Heart right ventricle (tissue), 16 donors: ENCODE measurements around the gene PRAMEF11. TPM values are rescaled to one million over a fixed set of nuclear protein-coding genes. Genes with fewer than 3 reads are reported as not detected.

Experiments used
- ATAC-seq, 8 donors: fragments of 200-7000 bp; cut with Tn5 transposase; one replicate each; pipeline ENCODE4 v1.9.1; 2020; ENCODE audit warnings: mild to moderate bottlenecking in 8 of 8, moderate library complexity in 8 of 8, moderate number of reproducible peaks in 1 of 8
- DNase-seq, 2 donors: peaks; one replicate each; pipeline ENCODE4 v3.0.0-alpha.2; 2020
- H3K27ac ChIP-seq, 10 donors: fragments of 200-600 bp; sonication (generic) in 2 of 10; one replicate each; pipeline versions ENCODE4 v1.5.0 to v1.8.0; 2020 to 2022; ENCODE audit warnings: mild to moderate bottlenecking in 3 of 10
- H3K27me3 ChIP-seq, 7 donors: fragments of 200-600 bp; one replicate each; pipeline ENCODE4 v1.8.0; 2021 to 2022; ENCODE audit warnings: mild to moderate bottlenecking in 2 of 7
- H3K36me3 ChIP-seq, 9 donors: fragments of 200-600 bp; sonication (generic) in 1 of 9; one replicate each; pipeline versions ENCODE4 v1.5.0 to v1.8.0; 2020 to 2022; ENCODE audit warnings: mild to moderate bottlenecking in 2 of 9
- H3K4me1 ChIP-seq, 9 donors: fragments of 200-600 bp; sonication (generic) in 1 of 9; one replicate each; pipeline versions ENCODE4 v1.5.0 to v1.8.0; 2020 to 2022; ENCODE audit warnings: mild to moderate bottlenecking in 4 of 9
- H3K4me3 ChIP-seq, 10 donors: fragments of 200-600 bp; sonication (generic) in 2 of 10; one replicate each; pipeline versions ENCODE4 v1.5.0 to v1.8.0; 2020 to 2022; ENCODE audit warnings: mild to moderate bottlenecking in 7 of 10, moderate library complexity in 2 of 10
- H3K9me3 ChIP-seq, 11 donors: fragments of 200-600 bp in 10 of 11; sonication (generic) in 2 of 11; one replicate each; pipeline versions ENCODE4 v1.5.0 to v1.8.0; 2013 to 2022; ENCODE audit warnings: mild to moderate bottlenecking in 2 of 11, control low read depth in 1 of 11, moderate library complexity in 1 of 11
- CTCF ChIP-seq, 9 donors: fragments of 200-600 bp; sonication (generic) in 2 of 9; IDR thresholded peaks; one replicate each; pipeline versions ENCODE4 v1.5.0 to v1.8.0; 2021 to 2022; ENCODE audit warnings: antibody characterized with exemption in 9 of 9, mild to moderate bottlenecking in 5 of 9, moderate library complexity in 1 of 9
- WGBS, 2 donors: extraction: QIAGEN DNeasy Blood & Tissue Kit; methylation state at CpG; one replicate each; pipeline ENCODE4 v1.1.7; 2013; ENCODE audit warnings: inconsistent platforms in 1 of 2; 5-methylcytosine and 5-hydroxymethylcytosine counted together
- intact Hi-C, 10 donors: fragments of 100-400 bp; cut with DNase I; formaldehyde crosslinking; loops; one replicate each; pipeline versions ENCODE4 v1.11.1 to v1.14.2; 2022
- polyA plus RNA-seq, 2 donors: library from polyadenylated mRNA; stranded (reverse); fragments of 200-250 nt; gene quantifications; one replicate each; pipeline ENCODE4 v1.2.3, GENCODE V29; 2013
- total RNA-seq, 10 donors: library from RNA; stranded (reverse); fragmentation: NEBNext Ultra II Directional in 3 of 10; extraction: Animal tissue kit (Norgen Biotek cat#: 25700) in 3 of 10; gene quantifications; one replicate each; pipeline versions ENCODE4 v1.2.1 to v1.2.4, GENCODE V29; 2021 to 2023
- donor health status: Arrhythmogenic right ventricular cardiomyopathy.
- donor health status: ischemic (EF 13 %, LVEDD 7.1; RV severe dilation, severe dysfunction).
- donor health status: healthy with polysubstance abuse.
- donor health status: DM: no; HTN: yes; CAD: no.
- donor health status: DM: no; HTN: no; CAD: no.
- donor health status: ischemic (EF 25% LVEDD 6.9; RV normal size, moderate dysfunction).
- donor health status: ischemic (EF 25% LVEDD 5.7; RV mildly dilated, moderate dysfunction).
- donor health status: healthy.
- donor health status: DM: yes; HTN: yes; CAD: no.
- donor health status: Ischemic cardiomyopathy.
- donor health status: ischemic (EF 35%, LVEDD 5.7; RV mildly dilated, moderate dysfunction).
- donor health status: nonischemic (EF 11% LVEDD 7.7; RV severe dilation, severe dysfunction).
- donor health status: DM: yes; HTN: yes; CAD: no.
- donor health status: PGD.
- donor health status: ischemic (EF 29% LVEDD 5.4; RV normal size, mild dysfunction).
- donor health status: nonischemic (EF 23%, LVEDD 6.1; RV moderate dilation, normal function).

The PRAMEF11 gene
- total and polyA plus RNA-seq, 12 donors: not detected

GRCh38 chr1:12778061-12778460, 53.1 kb downstream of the PRAMEF11 start:
- no peak for TF ChIP-seq CTCF (IDR thresholded peaks at IDR 0.05)
- 78 to 81% methylated on average over 4 of the region's 4 CpGs for WGBS, 2 donors
- Histone ChIP-seq H3K36me3 (no peaks in the 10 kb centered on the region), H3K27me3 (peaks cover 0 to 10% (median 4%) of the 10 kb centered on the region in 7 donors), H3K4me3 (no peak overlapping the region), H3K4me1 (no peaks in the 10 kb centered on the region), H3K9me3 (peaks cover 0 to under 1% (median 0%) of the 10 kb centered on the region in 11 donors), H3K27ac (no peak overlapping the region)
- ATAC-seq (no peak), DNase-seq (no peak)
- intact Hi-C loops: no loop called here

GRCh38 chr1:12776801-12777557, 54.2 kb downstream of the PRAMEF11 start:
- no peaks in the 10 kb centered on the region for H3K4me1 ChIP-seq
- no peak overlapping the region for H3K27ac ChIP-seq
- H3K9me3 ChIP-seq: no peaks in the 10 kb centered on the region
- no peaks in the 10 kb centered on the region for H3K36me3 ChIP-seq
- H3K4me3 ChIP-seq: no peak overlapping the region
- 87 to 88% methylated on average over 15 of the region's 15 CpGs for WGBS, 2 donors
- no peak for ATAC-seq
- no peak for TF ChIP-seq CTCF (IDR thresholded peaks at IDR 0.05)
- DNase-seq: no peak
- H3K27me3 ChIP-seq: peaks cover 0 to 10% (median 5%) of the 10 kb centered on the region in 7 donors
- intact Hi-C loops: no loop called here

GRCh38 chr1:12775443-12775842, 55.8 kb downstream of the PRAMEF11 start:
- H3K27ac ChIP-seq: no peak overlapping the region
- TF ChIP-seq CTCF (IDR thresholded peaks at IDR 0.05): no peak

GRCh38 chr1:12774801-12775345, 56.3 kb downstream of the PRAMEF11 start:
- Histone ChIP-seq H3K9me3 (no peaks in the 10 kb centered on the region), H3K27ac (no peak overlapping the region), H3K4me3 (no peak overlapping the region), H3K27me3 (peaks cover 0 to 27% (median 22%) of the 10 kb centered on the region in 7 donors), H3K36me3 (no peaks in the 10 kb centered on the region), H3K4me1 (no peaks in the 10 kb centered on the region)
- TF ChIP-seq CTCF (IDR thresholded peaks at IDR 0.05): no peak
- 77% methylated on average over 5 of the region's 5 CpGs for WGBS, 2 donors
- no peak for ATAC-seq
- intact Hi-C loops: no loop called here
- no peak for DNase-seq

More at GRCh38 chr1:12775443-12775842, 55.8 kb downstream of the PRAMEF11 start:
- intact Hi-C loops: no loop called here
- no peaks in the 10 kb centered on the region for H3K9me3 ChIP-seq
- DNase-seq (no peak), ATAC-seq (no peak)
- whole genome bisulfite sequencing, 2 donors: 75 to 79% methylated on average over 8 of the region's 8 CpGs
- no peaks in the 10 kb centered on the region for H3K36me3 ChIP-seq
- no peak overlapping the region for H3K4me3 ChIP-seq
- peaks cover 0 to 22% (median 17%) of the 10 kb centered on the region in 7 donors for H3K27me3 ChIP-seq
- no peaks in the 10 kb centered on the region for H3K4me1 ChIP-seq

Other genes with a start within 250 kb of the PRAMEF11 start
- 10 to 100 TPM; 50.8 to 88.3 (median 63.7) TPM for gene DHRS3, start 213.2 kb downstream of the PRAMEF11 start, total RNA-seq
- 10 to 100 TPM; 39.9 to 93.5 TPM for gene DHRS3, start 213.2 kb downstream of the PRAMEF11 start, polyA plus RNA-seq
- not detected for gene AADACL4, start 187.3 kb downstream of the PRAMEF11 start, total RNA-seq
- gene AADACL4, start 187.3 kb downstream of the PRAMEF11 start, polyA plus RNA-seq: not detected
- gene AADACL3, start 115.3 kb downstream of the PRAMEF11 start, total RNA-seq: not detected
- not detected for gene AADACL3, start 115.3 kb downstream of the PRAMEF11 start, polyA plus RNA-seq
- not detected for gene CFAP107, start 85.2 kb downstream of the PRAMEF11 start, total RNA-seq
- gene CFAP107, start 85.2 kb downstream of the PRAMEF11 start, polyA plus RNA-seq: not detected
- gene PRAMEF12, start 57.7 kb downstream of the PRAMEF11 start, total RNA-seq: not detected
- gene PRAMEF12, start 57.7 kb downstream of the PRAMEF11 start, polyA plus RNA-seq: not detected
- gene PRAMEF1, start 40.0 kb downstream of the PRAMEF11 start, total RNA-seq: not detected
- gene PRAMEF1, start 40.0 kb downstream of the PRAMEF11 start, polyA plus RNA-seq: not detected
- gene HNRNPCL1, start 17.3 kb upstream of the PRAMEF11 start, total RNA-seq: not detected
- gene HNRNPCL1, start 17.3 kb upstream of the PRAMEF11 start, polyA plus RNA-seq: not detected
- gene PRAMEF2, start 25.7 kb upstream of the PRAMEF11 start, total RNA-seq: not detected
- not detected for gene PRAMEF2, start 25.7 kb upstream of the PRAMEF11 start, polyA plus RNA-seq
- not detected for gene PRAMEF4, start 54.8 kb upstream of the PRAMEF11 start, total RNA-seq
- not detected for gene PRAMEF4, start 54.8 kb upstream of the PRAMEF11 start, polyA plus RNA-seq
- gene PRAMEF10, start 66.9 kb upstream of the PRAMEF11 start, total RNA-seq: not detected
- not detected for gene PRAMEF10, start 66.9 kb upstream of the PRAMEF11 start, polyA plus RNA-seq
- gene PRAMEF7, start 85.2 kb upstream of the PRAMEF11 start, total RNA-seq: not detected
- not detected for gene PRAMEF7, start 85.2 kb upstream of the PRAMEF11 start, polyA plus RNA-seq
- gene PRAMEF6, start 116.2 kb upstream of the PRAMEF11 start, total RNA-seq: not detected
- not detected for gene PRAMEF6, start 116.2 kb upstream of the PRAMEF11 start, polyA plus RNA-seq
- not detected for gene PRAMEF27, start 225.2 kb upstream of the PRAMEF11 start, total RNA-seq
- not detected for gene PRAMEF27, start 225.2 kb upstream of the PRAMEF11 start, polyA plus RNA-seq
- gene HNRNPCL3, start 229.4 kb upstream of the PRAMEF11 start, total RNA-seq: not detected
- gene HNRNPCL3, start 229.4 kb upstream of the PRAMEF11 start, polyA plus RNA-seq: not detected
- gene PRAMEF25, start 239.4 kb upstream of the PRAMEF11 start, total RNA-seq: not detected
- gene PRAMEF25, start 239.4 kb upstream of the PRAMEF11 start, polyA plus RNA-seq: not detected